ENCODE data around the gene CES2.
"Not testable (repeated sequence)": the region's sequence is repeated elsewhere in the genome, so short reads cannot be mapped to it uniquely, and the experiment has no call there.

Gene CES2

DNA sequence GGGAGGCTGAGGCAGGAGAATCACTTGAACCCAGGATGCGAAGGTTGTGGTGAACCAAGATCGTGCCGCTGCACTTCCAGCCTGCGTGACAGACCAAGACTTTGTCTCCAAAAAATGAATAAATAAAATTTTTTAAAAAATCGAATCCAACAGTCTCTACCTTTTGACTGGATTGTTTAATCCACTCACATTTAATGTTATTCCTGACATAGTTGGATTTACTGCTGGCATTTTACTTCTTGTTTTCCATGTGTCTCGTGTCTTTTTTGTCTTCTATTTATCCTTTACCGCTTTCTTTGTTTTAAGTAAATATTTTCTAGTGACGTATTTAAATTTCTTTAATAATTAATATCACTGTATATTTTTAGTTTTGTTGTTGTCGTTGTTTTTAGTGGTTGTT is 47.7 kb downstream of the CES2 start:
- no peak for DNase-seq

DNA sequence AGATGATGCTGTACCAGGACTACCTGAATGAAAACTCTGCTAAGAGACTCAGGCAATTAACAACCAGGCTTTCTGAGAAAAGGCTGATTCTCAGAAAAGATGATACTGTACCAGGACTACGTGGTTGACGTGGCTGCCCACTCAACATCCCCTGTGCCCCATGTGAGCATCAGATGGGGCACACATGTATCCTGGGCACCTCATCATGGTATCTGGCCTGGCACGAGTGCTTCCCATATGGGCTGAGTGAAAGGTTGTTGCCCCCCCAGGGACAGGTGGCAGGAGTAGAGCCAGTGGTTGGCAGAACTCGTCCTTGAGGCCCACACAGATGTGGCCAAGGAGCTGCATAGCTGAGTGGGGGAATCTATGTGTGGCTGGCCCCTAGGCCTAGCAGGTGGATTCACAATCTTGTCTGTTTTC is 49.6 kb downstream of the CES2 start:
- no peak for DNase-seq

DNA sequence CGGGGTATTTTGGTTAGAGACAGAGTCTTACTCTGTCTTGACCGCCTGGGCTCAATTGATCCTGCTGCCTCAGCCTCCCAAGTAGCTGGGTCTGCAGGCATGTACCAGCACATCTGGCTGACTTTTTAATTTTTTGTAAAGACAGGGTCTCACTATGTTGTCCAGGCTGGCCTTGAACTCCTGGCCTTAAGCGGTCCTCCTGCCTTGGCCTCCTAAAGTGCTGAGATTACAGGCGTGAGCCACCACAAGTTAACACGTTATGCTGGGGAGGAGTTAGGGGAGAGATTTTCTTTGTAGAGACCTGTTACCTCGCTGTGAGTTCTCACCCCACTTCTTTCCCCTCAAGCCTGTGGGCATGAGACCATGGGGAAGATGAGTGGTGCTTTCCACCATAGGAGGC is 51.2 kb downstream of the CES2 start:
- DNase-seq = no peak

DNA sequence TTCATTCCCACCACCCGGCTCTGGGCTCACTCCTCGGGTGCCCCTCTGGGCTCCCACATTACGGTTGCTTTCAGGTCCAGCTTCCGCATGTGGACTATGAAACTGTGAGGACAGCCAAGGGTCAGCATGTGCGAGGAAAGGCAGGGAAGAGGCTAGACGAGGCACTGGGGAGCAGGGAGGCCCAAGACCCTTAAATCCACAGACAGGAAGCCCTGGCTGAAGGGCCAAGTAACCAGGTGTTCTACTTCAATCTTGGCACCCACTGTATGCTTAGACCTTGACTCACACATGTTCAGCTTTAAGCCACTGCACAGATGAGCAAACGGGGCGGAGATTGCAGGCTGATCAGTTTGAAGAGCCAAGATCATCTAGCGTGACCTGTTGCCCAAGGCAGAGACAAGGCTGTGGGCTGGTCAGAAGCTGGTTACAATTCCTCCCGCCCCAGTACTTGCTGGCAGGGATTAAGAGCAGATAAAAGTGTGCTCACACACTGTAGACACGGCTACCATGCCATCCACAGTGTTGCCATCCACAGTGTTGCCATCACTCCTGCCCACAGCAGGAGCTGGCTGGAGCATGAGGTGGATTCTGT is 53.0 kb downstream of the CES2 start, which contains the start of gene CES4A:
TSS of gene CES4A (plus strand) at position 393 of the 592 bp plus-strand sequence. CDS start at position 577, 184 bp downstream.
- DNase-seq = no peak

DNA sequence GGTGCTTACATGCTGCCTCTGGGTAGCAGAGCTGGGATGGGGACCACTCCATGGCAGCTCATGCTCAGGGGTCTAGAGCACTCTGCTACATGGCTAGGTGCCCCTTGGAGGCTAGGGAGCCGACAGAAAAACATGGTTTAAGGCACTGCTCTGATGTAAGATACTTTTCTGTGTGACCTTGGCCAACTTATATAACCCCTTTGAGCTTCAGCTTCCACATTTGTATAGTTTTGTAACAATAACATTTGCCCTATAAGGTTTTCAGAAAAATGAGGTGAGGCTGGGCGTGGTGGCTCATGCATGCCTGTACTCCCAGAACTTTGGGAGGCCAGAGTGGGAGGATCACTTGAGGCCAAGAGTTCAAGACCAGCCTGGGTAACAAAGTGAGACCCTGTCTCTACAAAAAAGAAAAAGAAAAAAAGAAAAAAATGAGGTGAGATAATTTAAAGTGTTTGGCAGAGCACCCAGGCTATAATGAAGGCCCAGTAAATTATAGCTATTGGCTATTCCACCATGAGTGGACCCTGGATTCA is 56.3 kb downstream of the CES2 start:
- DNase-seq = no peak

DNA sequence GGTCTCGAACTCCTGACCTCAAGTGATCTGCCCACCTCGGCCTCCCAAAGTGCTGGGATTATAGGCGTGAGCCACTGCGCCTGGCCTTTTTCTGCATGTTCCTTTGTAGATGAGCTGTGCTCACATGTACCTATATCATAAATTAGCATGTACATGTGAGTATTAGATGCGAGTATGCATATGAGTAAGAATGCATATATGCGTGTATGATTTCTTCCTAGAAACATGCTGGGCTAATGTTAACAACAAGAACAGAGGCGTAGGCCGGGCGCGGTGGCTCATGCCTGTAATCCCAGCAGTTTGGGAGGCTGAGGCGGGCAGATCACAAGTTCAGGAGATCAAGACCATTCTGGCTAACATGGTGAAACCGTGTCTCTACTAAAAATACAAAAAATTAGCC is 58.2 kb downstream of the CES2 start:
- DNase-seq = not testable (repeated sequence)

All from suppressor macrophage (primary cell).